Muscle layer of colon (tissue), 2 donors: ENCODE measurements around the gene CORO6.

ENCODE experiments used
- H3K27ac ChIP-seq: one replicate; pipeline ENCODE4 v1.7.0; 2013; ENCODE audit warnings: low read depth, mild to moderate bottlenecking, low read length, moderate library complexity
- H3K27me3 ChIP-seq, 2 donors: one replicate each; pipeline ENCODE4 v1.7.0; 2013; ENCODE audit warnings: low read length in 2 of 2, mild to moderate bottlenecking in 2 of 2; ENCODE audit not compliant: insufficient read depth in 2 of 2, control insufficient read depth in 1 of 2
- H3K36me3 ChIP-seq: one replicate; pipeline ENCODE4 v1.7.0; 2013; ENCODE audit warnings: mild to moderate bottlenecking, low read length; ENCODE audit not compliant: insufficient read depth
- H3K4me1 ChIP-seq: one replicate; pipeline ENCODE4 v1.7.0; 2013; ENCODE audit warnings: mild to moderate bottlenecking, low read length; ENCODE audit not compliant: insufficient read depth
- H3K4me3 ChIP-seq, 2 donors: one replicate each; pipeline ENCODE4 v1.7.0; 2013; ENCODE audit warnings: low read length in 2 of 2, low read depth in 1 of 2, mild to moderate bottlenecking in 1 of 2, moderate library complexity in 1 of 2
- H3K9ac ChIP-seq: one replicate; pipeline ENCODE4 v1.7.0; 2013; ENCODE audit warnings: low read length
- H3K9me3 ChIP-seq: one replicate; pipeline ENCODE4 v1.7.0; 2013; ENCODE audit warnings: mild to moderate bottlenecking, low read length
- donor health status: abdominal sarcoma.
- donor health status: Adenocarcinoma of cecum.

CORO6 gene

DNA sequence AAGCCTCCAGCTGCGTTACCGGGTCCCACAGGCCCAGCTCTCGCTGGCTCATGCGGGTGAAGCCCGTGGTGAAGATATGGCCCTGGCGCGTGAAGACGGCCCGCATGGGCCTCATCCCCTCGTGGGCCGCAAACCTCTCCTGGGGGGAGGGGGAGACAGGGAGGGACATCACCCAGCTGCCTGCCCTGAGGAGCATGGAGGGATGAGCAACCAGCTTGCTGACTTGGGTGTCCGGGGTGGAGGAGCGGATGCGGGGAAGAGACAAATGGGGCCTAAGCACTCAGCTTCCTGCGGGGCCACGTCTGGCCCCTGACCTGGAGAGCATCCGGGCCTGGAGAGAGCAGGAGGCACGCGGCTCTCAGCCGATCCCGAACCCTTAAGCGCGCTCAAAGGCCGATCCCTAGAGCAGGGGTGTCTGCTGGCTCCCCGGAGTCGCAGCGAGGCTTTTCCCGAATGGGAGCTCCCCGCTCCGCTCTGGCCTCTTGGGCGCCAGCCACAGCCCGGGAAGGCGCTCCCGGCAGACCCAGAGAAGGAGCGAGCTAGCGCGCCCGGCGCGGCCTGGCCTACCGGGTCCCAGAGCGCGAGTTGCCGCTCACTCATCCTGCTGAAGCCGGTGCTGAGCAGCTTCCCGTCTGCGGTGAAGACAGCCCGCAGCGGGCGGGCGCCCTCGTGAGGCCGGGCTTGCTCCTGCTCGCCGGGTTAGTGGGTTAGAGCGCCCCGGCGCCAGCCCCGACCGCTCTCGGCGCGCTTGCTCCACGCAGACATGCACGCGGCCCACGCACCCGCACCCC, 5.0 kb downstream of the CORO6 start:
- Histone ChIP-seq H3K9me3 (no peaks in the 10 kb centered on the region), H3K27me3 (peaks cover 0 to 27% of the 10 kb centered on the region in 2 donors), H3K27ac (peak overlapping the region; percentile 52), H3K36me3 (no peaks in the 10 kb centered on the region), H3K4me3 (peak overlapping the region; percentile 41 to 63), H3K9ac (no peak overlapping the region), H3K4me1 (peaks cover 76% of the 10 kb centered on the region)

DNA sequence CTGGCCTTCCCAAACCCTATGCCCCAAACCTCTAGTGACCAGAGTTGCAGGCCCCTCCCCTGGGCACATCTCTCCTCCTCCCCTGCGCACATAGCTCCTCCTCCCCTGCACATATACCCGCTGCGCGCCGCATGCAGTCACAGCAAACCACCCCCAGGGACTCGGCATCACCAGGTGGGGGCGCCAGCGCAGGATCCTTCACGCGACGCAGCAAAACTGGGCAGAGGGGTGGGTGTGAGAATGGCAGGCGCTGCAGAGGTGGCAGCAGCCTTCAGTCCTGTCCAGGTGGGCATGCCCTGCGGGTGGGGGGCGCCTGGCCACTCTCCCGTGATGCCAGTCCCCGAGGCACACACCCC, 5.6 kb downstream of the CORO6 start:
- Histone ChIP-seq H3K9ac (no peak overlapping the region), H3K4me1 (peaks cover 75% of the 10 kb centered on the region), H3K36me3 (no peaks in the 10 kb centered on the region), H3K27me3 (peaks cover 0 to 27% of the 10 kb centered on the region in 2 donors), H3K27ac (peak overlapping the region; percentile 52), H3K9me3 (no peaks in the 10 kb centered on the region), H3K4me3 (peak overlapping the region in 1 of 2 donors; percentile 63)

DNA sequence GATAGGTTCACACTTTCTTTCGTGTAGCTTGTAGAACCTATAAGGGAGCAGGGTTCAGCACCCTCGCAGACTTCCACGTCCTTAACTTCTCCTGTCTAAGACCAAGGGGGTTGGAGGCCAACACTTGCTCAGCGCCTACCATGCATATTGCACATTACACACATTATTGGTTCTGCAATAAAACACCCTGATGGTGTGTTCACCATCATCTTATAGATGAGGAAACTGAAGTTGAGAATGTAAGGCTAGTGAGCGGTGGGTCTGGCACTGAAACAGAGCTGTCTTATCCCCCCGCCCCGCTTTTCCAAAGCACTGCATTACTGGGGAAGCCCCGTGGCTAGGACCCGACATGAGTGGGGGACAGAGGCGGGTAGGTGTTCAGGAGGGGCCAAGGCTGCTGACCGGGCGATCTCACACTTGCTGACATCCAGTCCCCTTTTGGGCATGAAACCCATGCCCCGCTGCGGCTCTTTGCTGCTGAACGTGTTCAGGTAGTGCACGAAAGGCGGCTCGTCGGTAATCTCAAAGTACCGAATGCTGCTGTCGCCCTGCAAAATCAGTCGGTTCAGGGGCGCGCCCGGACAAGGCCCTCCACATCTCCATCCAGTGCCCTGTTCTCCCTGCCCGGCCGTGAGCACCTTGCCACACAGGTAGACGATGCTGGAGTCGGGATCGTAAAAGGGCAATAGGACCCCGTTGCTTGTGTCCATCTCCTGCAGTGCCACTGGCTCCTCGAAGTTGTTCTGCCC, 6.2 kb downstream of the CORO6 start:
- Histone ChIP-seq H3K9me3 (no peaks in the 10 kb centered on the region), H3K4me3 (peak overlapping the region in 1 of 2 donors; percentile 63), H3K27ac (no peak overlapping the region), H3K9ac (no peak overlapping the region), H3K4me1 (peaks cover 69% of the 10 kb centered on the region), H3K36me3 (no peaks in the 10 kb centered on the region), H3K27me3 (peaks cover 0 to 27% of the 10 kb centered on the region in 2 donors)

DNA sequence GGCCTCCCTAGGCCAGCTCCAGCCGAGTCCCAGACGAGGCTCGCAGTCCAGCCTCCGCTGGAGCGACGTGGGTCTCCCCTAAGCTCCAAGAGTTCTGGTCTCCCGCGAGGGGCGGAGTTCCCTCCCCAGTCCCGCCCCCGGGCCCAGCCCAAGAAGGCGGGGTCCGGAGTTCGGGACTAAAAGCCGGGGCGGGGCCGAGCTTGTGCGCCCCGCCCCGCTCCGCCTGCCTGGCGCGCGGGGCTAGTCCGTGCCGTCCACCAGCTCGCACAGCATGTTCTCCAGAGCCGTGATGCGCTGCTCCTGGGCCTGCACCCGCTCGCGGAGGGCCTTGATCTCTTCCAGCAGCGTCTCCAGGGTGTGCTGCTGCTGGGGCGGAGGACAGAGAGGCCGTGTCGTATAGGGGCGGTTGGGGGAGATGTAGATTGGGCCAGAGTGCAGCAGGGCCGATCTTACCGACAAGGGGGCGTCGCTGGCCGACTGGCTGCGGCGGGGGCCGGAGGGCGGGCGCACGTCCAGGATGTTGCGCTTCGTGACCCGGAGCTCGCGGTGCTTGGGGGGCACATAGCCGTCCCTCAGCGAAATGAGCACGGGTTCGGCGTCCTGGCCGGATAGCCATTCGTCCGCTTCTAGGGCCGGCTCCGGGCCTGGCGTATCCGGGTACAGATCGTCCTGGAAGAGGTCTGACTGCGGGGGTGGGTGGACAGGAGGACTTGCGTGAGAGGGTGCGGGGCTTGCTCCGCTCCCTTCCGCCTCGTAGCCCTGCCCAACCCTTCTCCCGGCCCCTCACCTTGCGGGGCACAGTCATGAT, 7.0 kb downstream of the CORO6 start:
- Histone ChIP-seq H3K9ac (no peak overlapping the region), H3K4me1 (peaks cover 64% of the 10 kb centered on the region), H3K4me3 (peak overlapping the region; percentile 23 to 63), H3K27ac (peak overlapping the region; percentile 63), H3K27me3 (peaks cover 0 to 27% of the 10 kb centered on the region in 2 donors), H3K36me3 (no peaks in the 10 kb centered on the region), H3K9me3 (no peaks in the 10 kb centered on the region)

DNA sequence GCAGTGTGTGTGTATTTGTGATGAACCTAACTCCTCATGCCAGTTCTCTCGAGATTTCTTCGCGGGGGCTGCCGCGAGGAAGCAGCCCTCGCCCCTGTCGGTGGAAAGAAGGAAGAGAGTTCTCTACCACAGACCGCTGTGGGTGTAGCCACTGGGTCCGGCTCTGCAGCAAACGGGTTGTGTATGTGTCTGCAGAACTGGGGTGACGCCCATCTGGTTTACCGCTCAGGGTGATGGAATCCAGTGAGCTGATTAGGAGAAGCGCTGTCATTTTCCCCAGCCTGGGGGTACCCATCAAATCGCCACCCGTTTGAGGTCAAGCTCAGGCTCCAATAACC, 7.7 kb downstream of the CORO6 start:
- Histone ChIP-seq H3K9ac (no peak overlapping the region), H3K9me3 (no peaks in the 10 kb centered on the region), H3K36me3 (no peaks in the 10 kb centered on the region), H3K4me1 (peaks cover 64% of the 10 kb centered on the region), H3K27ac (no peak overlapping the region), H3K27me3 (peaks cover 0 to 27% of the 10 kb centered on the region in 2 donors), H3K4me3 (peak overlapping the region in 1 of 2 donors; percentile 63)

DNA sequence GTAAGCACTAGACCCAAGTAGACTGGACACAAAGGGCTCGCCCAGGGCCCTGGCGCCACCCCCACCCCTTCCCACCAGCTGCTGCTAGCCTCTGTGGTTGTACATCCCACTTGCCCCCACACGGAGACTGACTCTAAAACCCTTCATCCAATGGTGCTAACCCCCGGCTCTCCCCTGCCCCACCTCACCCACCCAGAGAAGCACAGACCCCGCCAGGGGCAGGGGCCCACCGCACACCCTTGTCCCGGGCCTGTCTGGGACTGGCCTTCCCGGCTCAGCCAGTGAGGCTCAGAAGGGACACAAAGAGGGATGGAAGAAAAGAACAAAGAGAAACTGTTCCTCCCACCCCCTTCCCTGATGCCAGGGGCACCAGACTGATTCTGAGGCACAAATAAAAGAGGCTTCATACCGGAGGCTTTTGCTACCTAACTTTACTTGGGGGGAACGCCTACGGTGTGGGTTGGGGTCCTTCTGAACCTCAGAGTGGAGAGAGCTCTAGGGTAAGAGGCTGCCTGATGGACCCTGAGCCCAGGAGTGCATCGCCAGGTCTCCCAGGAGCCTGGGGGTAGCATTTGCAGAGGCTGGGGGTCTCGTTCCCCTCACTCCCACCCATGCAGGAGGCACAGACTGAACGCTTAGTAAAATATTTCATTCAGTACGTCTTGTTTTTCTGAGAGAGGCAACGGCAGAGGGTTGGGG, 8.2 kb downstream of the CORO6 start:
- H3K9ac ChIP-seq, result no peak overlapping the region
- peaks cover 0 to 27% of the 10 kb centered on the region in 2 donors for H3K27me3 ChIP-seq
- peaks cover 59% of the 10 kb centered on the region for H3K4me1 ChIP-seq
- no peak overlapping the region for H3K27ac ChIP-seq
- H3K9me3 ChIP-seq, result no peaks in the 10 kb centered on the region
- H3K4me3 ChIP-seq, result peak overlapping the region in 1 of 2 donors; percentile 63
- no peaks in the 10 kb centered on the region for H3K36me3 ChIP-seq

DNA sequence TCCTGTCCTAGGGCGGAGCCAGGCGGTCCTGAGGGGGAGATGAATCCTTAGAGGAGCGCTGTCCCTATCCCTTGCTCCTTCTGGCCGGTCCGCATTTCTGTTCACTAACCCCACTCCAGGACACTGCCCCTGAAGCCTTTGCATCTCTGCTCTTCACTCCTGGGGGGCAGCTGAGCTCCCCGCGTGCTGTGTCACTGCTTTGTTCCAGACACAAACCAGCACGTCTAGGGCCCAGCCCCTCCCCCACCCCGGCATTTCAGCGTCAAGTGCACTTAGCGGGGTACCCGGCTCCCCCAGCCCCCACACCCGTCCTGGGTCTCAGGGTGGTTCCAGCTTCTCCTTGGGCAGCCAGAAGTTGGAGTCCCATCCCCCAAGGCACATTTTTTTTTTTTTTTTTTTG, 8.9 kb downstream of the CORO6 start:
- H3K27ac ChIP-seq, result no peak overlapping the region
- peak overlapping the region; percentile 14 to 58 for H3K4me3 ChIP-seq
- H3K9me3 ChIP-seq, result no peaks in the 10 kb centered on the region
- peaks cover 0 to 21% of the 10 kb centered on the region in 2 donors for H3K27me3 ChIP-seq
- H3K9ac ChIP-seq, result no peak overlapping the region
- H3K4me1 ChIP-seq, result peaks cover 53% of the 10 kb centered on the region
- no peaks in the 10 kb centered on the region for H3K36me3 ChIP-seq

DNA sequence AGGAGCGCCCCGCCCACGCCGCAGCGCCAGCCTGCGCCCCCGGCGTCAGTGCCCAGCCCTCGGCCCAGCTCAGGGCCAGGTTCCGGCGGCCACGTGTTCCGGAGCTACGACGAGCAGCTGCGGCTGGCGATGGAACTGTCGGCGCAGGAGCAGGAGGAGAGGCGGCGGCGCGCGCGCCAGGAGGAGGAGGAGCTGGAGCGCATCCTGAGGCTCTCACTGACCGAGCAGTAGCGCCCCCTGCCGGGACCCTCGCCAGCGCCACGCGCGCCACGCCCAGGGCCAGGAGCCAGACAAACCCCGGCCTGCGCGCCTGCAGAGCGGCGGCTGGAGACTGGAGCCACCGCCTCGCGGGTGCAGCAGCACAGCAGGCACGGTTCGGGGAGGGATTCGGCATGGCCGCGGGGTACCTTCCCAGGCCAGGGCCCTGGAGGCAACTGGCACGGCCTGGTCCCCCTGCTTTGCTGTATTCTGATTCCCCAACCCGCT, 9.3 kb downstream of the CORO6 start:
- H3K9me3 ChIP-seq, result no peaks in the 10 kb centered on the region
- H3K36me3 ChIP-seq, result no peaks in the 10 kb centered on the region
- H3K9ac ChIP-seq, result no peak overlapping the region
- H3K4me1 ChIP-seq, result peaks cover 48% of the 10 kb centered on the region
- peak overlapping the region; percentile 37 for H3K27ac ChIP-seq
- H3K27me3 ChIP-seq, result peaks cover 0 to 16% of the 10 kb centered on the region in 2 donors
- peak overlapping the region; percentile 20 to 58 for H3K4me3 ChIP-seq

DNA sequence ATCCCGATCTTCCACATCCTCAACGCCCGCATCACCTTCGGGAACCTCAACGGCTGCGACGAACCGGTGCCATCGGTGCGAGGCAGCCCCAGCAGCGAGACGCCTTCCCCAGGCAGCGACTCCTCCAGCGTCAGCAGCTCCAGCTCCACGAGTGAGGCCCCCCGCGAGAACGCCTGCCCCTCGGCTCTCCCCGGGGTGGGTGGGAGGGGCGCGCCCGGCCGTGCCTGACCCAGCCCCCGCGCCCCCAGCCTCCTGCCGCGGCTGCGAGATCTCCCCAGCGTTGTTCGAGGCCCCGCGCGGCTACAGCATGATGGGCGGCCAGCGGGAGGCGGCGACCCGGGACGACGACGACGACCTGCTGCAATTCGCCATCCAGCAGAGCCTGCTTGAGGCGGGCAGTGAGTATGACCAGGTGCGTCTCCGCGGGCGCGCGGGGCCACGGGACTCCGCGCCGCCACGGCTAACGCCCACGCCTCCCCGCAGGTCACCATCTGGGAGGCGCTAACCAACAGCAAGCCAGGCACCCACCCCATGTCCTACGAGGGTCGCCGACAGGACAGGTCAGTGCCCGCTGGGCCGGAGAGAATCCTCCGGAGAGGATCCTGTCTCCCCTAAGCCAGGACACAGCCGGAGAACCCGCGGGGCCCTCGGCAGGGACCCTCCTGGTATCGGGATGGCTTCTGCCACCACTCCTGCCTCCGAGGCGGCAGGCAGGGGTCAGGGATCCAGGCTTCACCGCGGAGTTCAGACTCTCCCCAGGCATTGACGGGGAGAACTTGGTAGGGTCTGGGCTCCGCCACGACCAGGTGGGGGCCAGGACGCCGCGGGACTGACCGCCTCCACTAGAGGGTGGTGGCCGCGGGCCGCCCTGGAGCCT, 10.1 kb downstream of the CORO6 start:
- no peak overlapping the region for H3K9ac ChIP-seq
- H3K27me3 ChIP-seq, result peaks cover 0 to 14% of the 10 kb centered on the region in 2 donors
- H3K36me3 ChIP-seq, result no peaks in the 10 kb centered on the region
- H3K9me3 ChIP-seq, result no peaks in the 10 kb centered on the region
- H3K4me1 ChIP-seq, result peaks cover 43% of the 10 kb centered on the region
- H3K27ac ChIP-seq, result peak overlapping the region; percentile 37
- H3K4me3 ChIP-seq, result no peak overlapping the region

DNA sequence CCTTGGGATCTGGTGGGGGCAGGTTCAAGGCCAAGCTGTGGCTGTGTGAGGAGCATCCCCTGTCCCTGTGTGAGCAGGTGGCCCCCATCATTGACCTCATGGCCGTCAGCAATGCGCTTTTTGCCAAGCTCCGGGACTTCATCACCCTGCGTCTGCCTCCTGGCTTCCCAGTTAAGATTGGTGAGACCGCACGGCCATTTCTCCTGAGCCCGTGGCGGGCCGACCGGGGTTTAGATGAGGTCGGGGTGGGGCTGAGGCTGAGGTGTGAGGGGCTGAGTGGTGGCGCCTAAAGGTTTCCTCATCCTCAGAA, 10.7 kb downstream of the CORO6 start:
- H3K27ac ChIP-seq, result no peak overlapping the region
- H3K4me3 ChIP-seq, result no peak overlapping the region
- H3K4me1 ChIP-seq, result peaks cover 37% of the 10 kb centered on the region
- no peak overlapping the region for H3K9ac ChIP-seq
- H3K9me3 ChIP-seq, result no peaks in the 10 kb centered on the region
- H3K36me3 ChIP-seq, result no peaks in the 10 kb centered on the region
- peaks cover 0 to 8% of the 10 kb centered on the region in 2 donors for H3K27me3 ChIP-seq
